Brain microvascular endothelial cell (primary cell): ENCODE measurements around the gene PELI2.

ENCODE experiments used
- DNase-seq: peaks from one replicate; pipeline ENCODE4 v3.0.0-alpha.2; 2020
- H3K27ac ChIP-seq: fragments of 250-450 bp; sonication (Bioruptor Pico); 2 replicates; pipeline ENCODE4 v1.5.1; 2020; ENCODE audit warnings: mild to moderate bottlenecking, moderate library complexity
- H3K27me3 ChIP-seq: fragments of 250-450 bp; sonication (Bioruptor Pico); replicated peaks from 2 replicates; pipeline ENCODE4 v1.5.1; 2020; ENCODE audit warnings: mild to moderate bottlenecking
- H3K36me3 ChIP-seq: fragments of 250-450 bp; sonication (Bioruptor Pico); replicated peaks from 2 replicates; pipeline ENCODE4 v1.5.1; 2020; ENCODE audit warnings: mild to moderate bottlenecking
- H3K4me3 ChIP-seq: 2 replicates; pipeline ENCODE4 v1.5.1; 2011; ENCODE audit warnings: low read depth, mild to moderate bottlenecking, control low read depth, low read length, moderate library complexity
- in situ Hi-C: cut with HindIII; loops from 2 replicates; pipeline ENCODE4 v1.10.0; 2017; ENCODE audit warnings: low sequenced_read_pairs, low pct_ligation_motif_present
- TF ChIP-seq, protein P1 (sequence below): IDR thresholded peaks from 2 replicates; pipeline ENCODE4 v1.5.1; 2011; ENCODE audit warnings: low read depth, mild to moderate bottlenecking, moderate library complexity, low read length, control low read depth, inconsistent platforms; ENCODE audit errors: missing control alignments

PELI2 gene, protein sequence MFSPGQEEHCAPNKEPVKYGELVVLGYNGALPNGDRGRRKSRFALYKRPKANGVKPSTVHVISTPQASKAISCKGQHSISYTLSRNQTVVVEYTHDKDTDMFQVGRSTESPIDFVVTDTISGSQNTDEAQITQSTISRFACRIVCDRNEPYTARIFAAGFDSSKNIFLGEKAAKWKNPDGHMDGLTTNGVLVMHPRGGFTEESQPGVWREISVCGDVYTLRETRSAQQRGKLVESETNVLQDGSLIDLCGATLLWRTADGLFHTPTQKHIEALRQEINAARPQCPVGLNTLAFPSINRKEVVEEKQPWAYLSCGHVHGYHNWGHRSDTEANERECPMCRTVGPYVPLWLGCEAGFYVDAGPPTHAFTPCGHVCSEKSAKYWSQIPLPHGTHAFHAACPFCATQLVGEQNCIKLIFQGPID

DNA sequence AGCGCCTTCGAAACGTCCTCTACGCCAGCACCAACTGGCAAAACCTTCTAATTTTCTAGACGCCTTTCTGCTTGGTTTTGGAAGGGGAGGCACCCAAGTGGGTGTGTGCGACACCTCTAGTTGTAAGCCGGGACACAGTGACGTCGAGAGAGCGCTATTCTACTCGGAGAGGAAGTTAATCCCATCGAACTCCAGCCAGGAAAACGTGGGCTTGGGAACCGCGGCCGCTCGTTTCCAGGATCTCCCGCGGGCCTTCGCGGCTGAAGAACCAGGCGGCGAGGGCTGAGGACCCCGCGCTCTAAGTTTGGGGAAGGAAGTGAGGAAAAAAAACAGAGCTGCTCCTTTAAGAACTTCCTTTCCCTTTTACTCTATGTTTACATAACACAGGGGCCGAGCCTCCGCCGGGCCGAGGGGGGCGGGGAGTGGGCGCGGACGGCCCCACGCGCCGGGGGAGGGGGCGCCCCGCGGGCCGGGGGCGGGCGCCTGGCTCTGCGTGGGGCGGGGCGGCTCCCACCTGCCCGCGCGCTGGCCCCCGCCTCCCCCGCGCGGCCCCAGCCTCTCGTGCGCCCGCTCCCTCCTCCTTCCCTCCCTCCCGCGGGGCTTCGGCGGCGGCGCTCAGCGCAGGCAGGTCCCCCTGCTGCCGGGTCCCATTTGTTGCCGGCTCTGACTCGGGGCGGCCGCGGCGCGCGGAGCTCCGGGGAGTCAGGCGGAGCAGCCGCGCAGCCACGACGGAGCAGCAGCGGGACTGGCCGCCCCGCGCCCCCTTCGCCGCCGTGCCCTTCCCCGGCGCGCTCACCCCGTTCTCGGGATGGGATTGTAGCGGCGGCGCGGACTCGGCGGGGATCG lies at the start of gene PELI2:
Gene PELI2 (plus strand): TSS at position 647 of the 846 bp plus-strand sequence. CDS start 250 bp downstream, outside the sequence.
- Histone ChIP-seq H3K4me3 (peak within 1 kb of the TSS; percentile 74), H3K27ac (peak within 1 kb of the TSS; percentile 11), H3K27me3 (no peaks in the 10 kb centered on the region), H3K36me3 (no peaks in the 10 kb centered on the region)
- TF ChIP-seq, protein P1, sequence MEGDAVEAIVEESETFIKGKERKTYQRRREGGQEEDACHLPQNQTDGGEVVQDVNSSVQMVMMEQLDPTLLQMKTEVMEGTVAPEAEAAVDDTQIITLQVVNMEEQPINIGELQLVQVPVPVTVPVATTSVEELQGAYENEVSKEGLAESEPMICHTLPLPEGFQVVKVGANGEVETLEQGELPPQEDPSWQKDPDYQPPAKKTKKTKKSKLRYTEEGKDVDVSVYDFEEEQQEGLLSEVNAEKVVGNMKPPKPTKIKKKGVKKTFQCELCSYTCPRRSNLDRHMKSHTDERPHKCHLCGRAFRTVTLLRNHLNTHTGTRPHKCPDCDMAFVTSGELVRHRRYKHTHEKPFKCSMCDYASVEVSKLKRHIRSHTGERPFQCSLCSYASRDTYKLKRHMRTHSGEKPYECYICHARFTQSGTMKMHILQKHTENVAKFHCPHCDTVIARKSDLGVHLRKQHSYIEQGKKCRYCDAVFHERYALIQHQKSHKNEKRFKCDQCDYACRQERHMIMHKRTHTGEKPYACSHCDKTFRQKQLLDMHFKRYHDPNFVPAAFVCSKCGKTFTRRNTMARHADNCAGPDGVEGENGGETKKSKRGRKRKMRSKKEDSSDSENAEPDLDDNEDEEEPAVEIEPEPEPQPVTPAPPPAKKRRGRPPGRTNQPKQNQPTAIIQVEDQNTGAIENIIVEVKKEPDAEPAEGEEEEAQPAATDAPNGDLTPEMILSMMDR: peak; percentile 33
- in situ Hi-C loops: no loop called here
- DNase-seq: peak; percentile 40

DNA sequence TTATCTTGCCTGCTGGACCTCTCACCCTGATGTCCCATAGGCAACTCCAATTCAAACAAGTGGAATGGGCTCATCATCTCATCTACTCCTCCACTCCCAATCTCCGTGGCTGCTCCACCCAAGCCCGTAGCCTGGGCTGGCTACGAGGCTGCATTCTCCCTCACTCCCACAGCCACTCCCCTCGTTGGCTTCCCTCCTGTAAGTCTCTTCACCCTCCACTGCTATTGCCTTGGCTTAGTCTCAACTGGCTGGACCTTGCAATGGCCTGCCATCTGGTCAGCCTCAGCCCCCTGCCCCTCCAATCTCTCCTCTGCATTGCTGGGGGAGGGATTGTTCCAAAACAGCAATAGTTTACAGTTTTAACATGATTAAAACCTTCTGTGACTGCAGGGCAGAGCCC lies 44.4 kb upstream of the PELI2 start:
- no peak overlapping the region for H3K4me3 ChIP-seq
- H3K36me3 ChIP-seq: no peaks in the 10 kb centered on the region
- H3K27ac ChIP-seq: no peak overlapping the region
- in situ Hi-C loops: no loop called here
- no peak for DNase-seq
- TF ChIP-seq, protein P1: no peak
- H3K27me3 ChIP-seq: no peaks in the 10 kb centered on the region

DNA sequence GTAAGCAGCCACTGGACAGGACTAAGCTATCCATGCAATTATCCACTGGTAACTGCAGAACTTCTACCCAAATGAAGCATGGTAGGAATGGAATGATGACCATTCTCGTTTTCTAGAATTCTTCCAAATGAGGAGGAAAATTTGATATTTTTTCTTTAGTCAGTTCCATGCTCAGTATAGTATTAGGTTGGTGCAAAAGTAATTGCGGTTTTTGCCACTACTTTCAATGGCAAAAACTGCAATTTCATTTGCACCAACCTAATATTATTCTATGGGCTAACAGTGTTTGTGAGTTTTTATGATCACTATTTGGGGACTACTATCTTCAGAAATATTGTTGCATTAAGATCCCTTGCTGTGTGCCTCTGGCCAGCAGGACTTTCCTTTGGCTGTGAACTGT lies 42.9 kb upstream of the PELI2 start:
- Histone ChIP-seq H3K27ac (no peak overlapping the region), H3K4me3 (no peak overlapping the region), H3K27me3 (no peaks in the 10 kb centered on the region), H3K36me3 (no peaks in the 10 kb centered on the region)
- DNase-seq: no peak
- in situ Hi-C loops: no loop called here
- TF ChIP-seq, protein P1: no peak

DNA sequence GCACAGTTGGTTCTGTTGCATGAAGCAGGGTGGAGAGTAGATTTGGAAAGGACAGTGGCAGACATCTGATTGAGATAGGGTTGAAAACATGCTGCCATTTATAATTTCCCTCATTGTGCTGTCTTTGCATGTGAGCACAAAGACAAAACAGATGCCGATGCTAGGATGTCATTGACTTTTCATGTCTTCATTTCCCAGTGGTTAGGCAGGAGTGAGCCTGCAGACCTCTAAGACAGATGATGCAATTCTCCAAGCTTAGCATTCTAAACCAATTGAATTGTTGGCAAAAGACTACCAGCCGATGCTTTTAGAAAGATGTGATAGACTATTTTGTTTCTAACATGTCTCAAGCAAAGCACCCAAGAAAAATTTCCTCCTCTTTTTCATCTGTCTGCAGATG lies 37.1 kb upstream of the PELI2 start:
- H3K4me3 ChIP-seq: no peak overlapping the region
- H3K27ac ChIP-seq: no peak overlapping the region
- no peak for DNase-seq
- H3K27me3 ChIP-seq: peaks cover 2% of the 10 kb centered on the region
- TF ChIP-seq, protein P1: no peak
- in situ Hi-C loops: no loop called here
- no peaks in the 10 kb centered on the region for H3K36me3 ChIP-seq

DNA sequence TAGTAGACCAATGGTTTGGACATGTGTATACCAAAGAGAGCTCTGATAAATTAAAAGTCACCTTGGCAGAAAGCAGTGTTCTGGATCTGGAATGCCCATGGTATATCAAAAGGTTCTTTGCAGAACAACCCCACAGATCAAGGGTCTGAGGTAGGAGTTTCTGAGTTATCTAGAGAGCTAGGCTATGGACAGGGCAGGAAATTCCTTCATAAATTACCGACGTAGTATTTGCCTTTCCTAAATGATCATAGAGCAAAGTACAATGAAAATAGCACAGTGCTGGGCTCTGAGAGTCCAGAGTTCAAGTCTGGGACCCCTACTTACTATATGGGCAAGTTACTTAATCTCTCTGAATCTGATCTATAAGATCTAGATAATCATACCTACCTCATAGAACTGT lies 35.3 kb upstream of the PELI2 start:
- DNase-seq: no peak
- in situ Hi-C loops: no loop called here
- Histone ChIP-seq H3K27me3 (peaks cover 2% of the 10 kb centered on the region), H3K4me3 (no peak overlapping the region), H3K36me3 (no peaks in the 10 kb centered on the region), H3K27ac (no peak overlapping the region)
- TF ChIP-seq, protein P1: no peak
